Measurements from ENCODE around the gene SNRPA.

DNA sequence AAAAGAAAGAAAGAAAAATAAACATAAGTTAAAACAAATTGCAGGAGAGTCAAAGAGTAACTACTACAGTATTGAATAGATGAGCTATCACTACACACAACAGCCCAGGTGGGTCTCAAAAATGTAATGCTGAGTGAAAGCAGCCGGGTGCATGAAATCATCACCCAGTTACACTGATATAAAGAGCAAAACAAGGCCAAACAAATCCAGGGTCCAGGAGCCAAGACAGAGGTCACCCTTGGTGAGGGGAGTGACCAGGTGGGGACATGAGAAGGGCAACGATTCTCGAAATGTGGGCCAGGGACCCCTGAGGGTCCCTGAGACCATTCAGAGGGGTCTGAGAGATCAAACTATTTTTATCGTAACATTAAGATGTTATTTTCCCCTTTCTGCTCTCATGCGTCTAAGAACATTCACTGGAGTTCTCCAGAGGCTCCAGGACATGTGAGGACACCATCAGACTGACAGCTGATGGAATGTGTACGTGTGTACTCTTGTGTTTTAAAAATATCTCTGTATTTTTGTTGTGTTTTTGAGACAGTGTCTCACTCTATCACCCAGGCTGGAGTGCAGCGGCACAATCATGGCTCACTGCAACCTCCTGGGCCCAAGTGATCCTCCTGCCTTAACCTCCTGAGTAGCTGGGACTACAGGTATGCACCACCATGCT is 44.9 kb upstream of the SNRPA start:
- TF ChIP-seq, protein P1, sequence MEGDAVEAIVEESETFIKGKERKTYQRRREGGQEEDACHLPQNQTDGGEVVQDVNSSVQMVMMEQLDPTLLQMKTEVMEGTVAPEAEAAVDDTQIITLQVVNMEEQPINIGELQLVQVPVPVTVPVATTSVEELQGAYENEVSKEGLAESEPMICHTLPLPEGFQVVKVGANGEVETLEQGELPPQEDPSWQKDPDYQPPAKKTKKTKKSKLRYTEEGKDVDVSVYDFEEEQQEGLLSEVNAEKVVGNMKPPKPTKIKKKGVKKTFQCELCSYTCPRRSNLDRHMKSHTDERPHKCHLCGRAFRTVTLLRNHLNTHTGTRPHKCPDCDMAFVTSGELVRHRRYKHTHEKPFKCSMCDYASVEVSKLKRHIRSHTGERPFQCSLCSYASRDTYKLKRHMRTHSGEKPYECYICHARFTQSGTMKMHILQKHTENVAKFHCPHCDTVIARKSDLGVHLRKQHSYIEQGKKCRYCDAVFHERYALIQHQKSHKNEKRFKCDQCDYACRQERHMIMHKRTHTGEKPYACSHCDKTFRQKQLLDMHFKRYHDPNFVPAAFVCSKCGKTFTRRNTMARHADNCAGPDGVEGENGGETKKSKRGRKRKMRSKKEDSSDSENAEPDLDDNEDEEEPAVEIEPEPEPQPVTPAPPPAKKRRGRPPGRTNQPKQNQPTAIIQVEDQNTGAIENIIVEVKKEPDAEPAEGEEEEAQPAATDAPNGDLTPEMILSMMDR (IDR thresholded peaks at IDR 0.05; ENCODE audit: insufficient read depth, low read length, poor library complexity, severe bottlenecking) = no peak
- no peak for TF ChIP-seq EZH2phosphoT487 (conservative IDR thresholded peaks at IDR 0.05; ENCODE audit: low read length)
